Endodermal cell (in vitro differentiated cells): ENCODE results near the gene ATAD1. TPM values are rescaled to one million over a fixed set of nuclear protein-coding genes. Genes with fewer than 3 reads are reported as not detected.
"Not testable (repeated sequence)": the region's sequence is repeated elsewhere in the genome, so short reads cannot be mapped to it uniquely, and the experiment has no call there.

Experiments
- DNase-seq: peaks from one replicate; pipeline ENCODE4 v3.0.0-alpha.2; 2017
- H3K27ac ChIP-seq: 2 replicates; pipeline ENCODE4 v1.5.1; 2013; ENCODE audit warnings: mild to moderate bottlenecking, low read depth, low read length, moderate library complexity
- H3K27me3 ChIP-seq: 2 replicates; pipeline ENCODE4 v1.6.1; 2013; ENCODE audit warnings: mild to moderate bottlenecking, low read length, moderate library complexity; ENCODE audit not compliant: insufficient read depth, control insufficient read depth, poor library complexity, severe bottlenecking
- H3K36me3 ChIP-seq: 2 replicates; pipeline ENCODE4 v1.7.0; 2013; ENCODE audit warnings: mild to moderate bottlenecking, low read length, moderate library complexity; ENCODE audit not compliant: control insufficient read depth, insufficient read depth
- H3K4me1 ChIP-seq: one replicate; pipeline ENCODE4 v1.7.0; 2013; ENCODE audit warnings: low read length; ENCODE audit not compliant: control insufficient read depth, insufficient read depth
- H3K4me3 ChIP-seq: 2 replicates; pipeline ENCODE4 v1.5.1; 2013; ENCODE audit warnings: mild to moderate bottlenecking, low read length, moderate library complexity
- H3K9ac ChIP-seq: 2 replicates; pipeline ENCODE4 v1.6.1; 2013; ENCODE audit warnings: mild to moderate bottlenecking, low read length, moderate library complexity; ENCODE audit not compliant: poor library complexity, severe bottlenecking; ENCODE audit errors: extremely low read depth
- H3K9me3 ChIP-seq: 2 replicates; pipeline ENCODE4 v1.6.1; 2013; ENCODE audit warnings: mild to moderate bottlenecking, low read length, moderate library complexity; ENCODE audit not compliant: control insufficient read depth
- H3K27ac Mint-ChIP-seq: 2 replicates; pipeline ENCODE4 v1.8.0; 2020; ENCODE audit warnings: mixed read lengths
- H3K27me3 Mint-ChIP-seq: 2 replicates; pipeline ENCODE4 v1.8.0; 2021; ENCODE audit warnings: mild to moderate bottlenecking, mixed read lengths; ENCODE audit not compliant: insufficient read depth
- H3K36me3 Mint-ChIP-seq: 2 replicates; pipeline ENCODE4 v1.8.0; 2020; ENCODE audit warnings: low read depth, mixed read lengths
- H3K4me1 Mint-ChIP-seq: 2 replicates; pipeline ENCODE4 v1.8.0; 2020; ENCODE audit warnings: mixed read lengths
- H3K4me3 Mint-ChIP-seq: 2 replicates; pipeline ENCODE4 v1.8.0; 2020; ENCODE audit warnings: mild to moderate bottlenecking, moderate library complexity, mixed read lengths
- H3K9me3 Mint-ChIP-seq: 2 replicates; pipeline ENCODE4 v1.8.0; 2020; ENCODE audit warnings: mild to moderate bottlenecking, mixed read lengths
- WGBS, 2 experiments: methylation state at CpG; one replicate each; pipeline versions ENCODE4 v1.1.5 to v1.1.7; 2013; ENCODE audit warnings: missing lambda C conversion rate in 2 of 2, mixed read lengths in 1 of 2; ENCODE audit not compliant: insufficient coverage in 1 of 2, insufficient read length in 1 of 2; 5-methylcytosine and 5-hydroxymethylcytosine counted together
- total RNA-seq, 2 donors: library from RNA; stranded (reverse); fragmentation: NEBNext Ultra II Directional in 1 of 2; extraction: Animal tissue kit (Norgen Biotek cat#: 25700) in 1 of 2; gene quantifications; 2 replicates in 1 of 2; 3 replicates in 1 of 2; pipeline ENCODE4 v1.2.1, GENCODE V29; 2021
- TF ChIP-seq, protein P1 (sequence below): fragments of 200-600 bp; sonication (generic); conservative IDR thresholded peaks from 2 replicates; pipeline ENCODE4 v1.5.0; 2021; ENCODE audit warnings: antibody characterized with exemption, mild to moderate bottlenecking

Gene ATAD1
- total RNA-seq, 2 donors from 2014 or later: 55.4 to 68.0 TPM

DNA sequence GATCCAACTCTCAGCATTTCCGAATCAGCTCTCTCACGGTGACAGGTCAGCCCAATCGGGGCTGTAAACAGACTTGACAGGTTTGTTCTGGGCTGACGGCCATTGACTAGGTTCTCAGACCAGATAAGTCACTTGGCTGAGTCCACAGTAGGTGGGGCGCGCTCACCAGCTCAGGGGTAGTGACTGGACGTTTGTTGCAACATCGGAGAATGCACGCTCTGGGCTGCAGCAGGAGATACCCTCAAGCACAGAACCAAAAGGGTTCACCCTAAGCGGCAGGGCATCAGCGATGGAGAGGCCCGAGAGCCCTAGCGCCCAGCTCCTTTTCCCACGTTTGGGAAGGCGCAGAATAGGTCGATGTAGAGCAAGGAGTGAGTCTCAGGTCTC, 43.5 kb upstream of the ATAD1 start:
- Mint-ChIP-seq H3K4me3 (peak overlapping the region; percentile 90), H3K4me1 (peaks cover 18% of the 10 kb centered on the region), H3K27me3 (peaks cover 5% of the 10 kb centered on the region), H3K36me3 (no peaks in the 10 kb centered on the region), H3K9me3 (no peaks in the 10 kb centered on the region), H3K27ac (peak overlapping the region; percentile 96)
- 18 to 47% methylated on average over 10 to 16 of the region's 16 CpGs for WGBS, 2 experiments
- no peaks in the 10 kb centered on the region for H3K4me1 ChIP-seq
- no peaks in the 10 kb centered on the region for H3K27me3 ChIP-seq
- H3K4me3 ChIP-seq: peak overlapping the region; percentile 98
- TF ChIP-seq, protein P1, sequence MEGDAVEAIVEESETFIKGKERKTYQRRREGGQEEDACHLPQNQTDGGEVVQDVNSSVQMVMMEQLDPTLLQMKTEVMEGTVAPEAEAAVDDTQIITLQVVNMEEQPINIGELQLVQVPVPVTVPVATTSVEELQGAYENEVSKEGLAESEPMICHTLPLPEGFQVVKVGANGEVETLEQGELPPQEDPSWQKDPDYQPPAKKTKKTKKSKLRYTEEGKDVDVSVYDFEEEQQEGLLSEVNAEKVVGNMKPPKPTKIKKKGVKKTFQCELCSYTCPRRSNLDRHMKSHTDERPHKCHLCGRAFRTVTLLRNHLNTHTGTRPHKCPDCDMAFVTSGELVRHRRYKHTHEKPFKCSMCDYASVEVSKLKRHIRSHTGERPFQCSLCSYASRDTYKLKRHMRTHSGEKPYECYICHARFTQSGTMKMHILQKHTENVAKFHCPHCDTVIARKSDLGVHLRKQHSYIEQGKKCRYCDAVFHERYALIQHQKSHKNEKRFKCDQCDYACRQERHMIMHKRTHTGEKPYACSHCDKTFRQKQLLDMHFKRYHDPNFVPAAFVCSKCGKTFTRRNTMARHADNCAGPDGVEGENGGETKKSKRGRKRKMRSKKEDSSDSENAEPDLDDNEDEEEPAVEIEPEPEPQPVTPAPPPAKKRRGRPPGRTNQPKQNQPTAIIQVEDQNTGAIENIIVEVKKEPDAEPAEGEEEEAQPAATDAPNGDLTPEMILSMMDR: peak; percentile 30
- no peak overlapping the region for H3K27ac ChIP-seq
- H3K9me3 ChIP-seq: no peaks in the 10 kb centered on the region
- no peak for DNase-seq
- H3K36me3 ChIP-seq: no peaks in the 10 kb centered on the region
- H3K9ac ChIP-seq: peak overlapping the region; percentile 38

- Histone ChIP-seq H3K4me1 (no peaks in the 10 kb centered on the region), H3K9ac (no peak overlapping the region), H3K36me3 (no peaks in the 10 kb centered on the region), H3K27me3 (no peaks in the 10 kb centered on the region), H3K9me3 (no peaks in the 10 kb centered on the region), H3K4me3 (peak overlapping the region; percentile 98), H3K27ac (no peak overlapping the region)
- Mint-ChIP-seq H3K4me3 (peak overlapping the region; percentile 90), H3K9me3 (no peaks in the 10 kb centered on the region), H3K4me1 (peaks cover 13% of the 10 kb centered on the region), H3K27ac (no peak overlapping the region), H3K27me3 (peaks cover 5% of the 10 kb centered on the region), H3K36me3 (no peaks in the 10 kb centered on the region)
- 85 to 97% methylated on average over 4 of the region's 4 CpGs for WGBS, 2 experiments
- TF ChIP-seq, protein P1: no peak
- no peak for DNase-seq
Measured at GRCh38 chr10:87860816-87861403, 42.9 kb upstream of the ATAD1 start.

- H3K27ac ChIP-seq: no peak overlapping the region
- H3K4me3 Mint-ChIP-seq: no peak overlapping the region
- peaks cover 5% of the 10 kb centered on the region for H3K27me3 Mint-ChIP-seq
- H3K27me3 ChIP-seq: no peaks in the 10 kb centered on the region
- 69 to 78% methylated on average over 2 to 3 of the region's 3 CpGs for WGBS, 2 experiments
- DNase-seq: peak; percentile 58
- H3K4me1 ChIP-seq: no peaks in the 10 kb centered on the region
- no peaks in the 10 kb centered on the region for H3K9me3 ChIP-seq
- H3K9me3 Mint-ChIP-seq: no peaks in the 10 kb centered on the region
- H3K36me3 ChIP-seq: no peaks in the 10 kb centered on the region
- no peaks in the 10 kb centered on the region for H3K36me3 Mint-ChIP-seq
- H3K4me3 ChIP-seq: no peak overlapping the region
- TF ChIP-seq, protein P1: peak; percentile 73
- H3K4me1 Mint-ChIP-seq: peaks cover 8% of the 10 kb centered on the region
- no peak overlapping the region for H3K9ac ChIP-seq
- no peak overlapping the region for H3K27ac Mint-ChIP-seq
Measured at GRCh38 chr10:87860156-87860795, 42.2 kb upstream of the ATAD1 start.

DNA sequence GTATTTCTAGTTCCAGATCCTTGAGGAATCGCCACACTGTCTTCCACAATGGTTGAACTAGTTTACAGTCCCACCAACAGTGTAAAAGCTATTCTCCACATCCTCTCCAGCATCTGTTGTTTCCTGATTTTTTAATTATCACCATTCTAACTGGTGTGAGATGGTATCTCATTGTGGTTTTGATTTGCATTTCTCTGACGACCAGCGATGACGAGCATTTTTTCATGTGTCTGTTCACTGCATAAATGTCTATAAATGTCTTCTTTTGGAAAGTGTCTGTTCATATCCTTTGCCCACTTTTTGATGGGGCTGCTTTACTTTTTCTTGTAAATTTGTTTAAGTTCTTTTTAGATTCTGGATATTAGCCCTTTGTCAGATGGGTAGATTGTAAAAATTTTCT, 37.6 kb upstream of the ATAD1 start:
- H3K27ac ChIP-seq, H3K9ac ChIP-seq, H3K9me3 ChIP-seq, DNase-seq, H3K27me3 ChIP-seq, H3K9me3 Mint-ChIP-seq, H3K4me1 ChIP-seq, H3K4me3 ChIP-seq, H3K36me3 ChIP-seq, H3K4me3 Mint-ChIP-seq, H3K27me3 Mint-ChIP-seq, H3K27ac Mint-ChIP-seq, H3K36me3 Mint-ChIP-seq, H3K4me1 Mint-ChIP-seq: not testable (repeated sequence)
- WGBS, 2 experiments: 89 to 100% methylated on average over 3 to 4 of the region's 4 CpGs

- not testable (repeated sequence) for H3K36me3 ChIP-seq, H3K27me3 Mint-ChIP-seq, H3K9ac ChIP-seq, H3K27me3 ChIP-seq, H3K4me1 Mint-ChIP-seq, H3K4me3 ChIP-seq, H3K9me3 Mint-ChIP-seq, H3K4me1 ChIP-seq, H3K9me3 ChIP-seq, H3K27ac Mint-ChIP-seq, H3K4me3 Mint-ChIP-seq, DNase-seq, H3K36me3 Mint-ChIP-seq, H3K27ac ChIP-seq
- 100% methylated on average over 1 to 2 of the region's 5 CpGs for WGBS, 2 experiments
Measured at GRCh38 chr10:87855247-87855646, 37.2 kb upstream of the ATAD1 start.
